ENCODE data around the gene CDIP1.

CDIP1 gene

DNA sequence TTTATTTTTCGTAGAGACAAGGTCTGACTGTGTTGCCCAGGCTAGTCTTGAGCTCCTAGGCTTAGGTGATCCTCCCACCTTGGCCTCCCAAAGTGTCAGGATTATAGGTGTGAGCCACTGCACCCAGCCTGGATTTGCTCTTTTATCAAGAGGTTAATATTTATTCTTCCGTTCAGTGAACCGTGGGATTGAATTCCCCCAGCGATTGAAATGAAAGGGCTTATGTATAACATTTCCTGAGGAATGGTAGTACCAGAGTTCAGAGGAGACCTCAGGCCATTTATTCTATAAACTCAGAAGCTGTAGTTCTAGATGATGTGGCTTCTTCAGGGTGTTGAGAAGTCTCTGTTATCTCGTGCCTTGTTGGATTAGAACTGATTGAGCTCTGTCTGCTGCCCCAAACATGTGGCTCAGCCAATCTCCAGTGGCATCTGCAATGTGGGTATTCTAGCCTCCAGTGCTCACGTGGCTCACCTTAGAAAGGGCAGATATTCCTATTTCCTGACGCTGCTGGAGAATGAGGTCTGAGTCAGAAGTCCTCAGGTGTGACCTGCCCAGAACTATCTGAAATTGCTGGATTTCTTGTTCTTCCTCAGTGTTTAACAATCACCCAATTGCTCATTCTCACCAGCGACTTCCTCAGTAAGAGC is 39.9 kb downstream of the CDIP1 start:
- TF ChIP-seq GATA2 (IDR thresholded peaks at IDR 0.05; ENCODE audit: low read depth, low read length) (no peak), GATA3 (IDR thresholded peaks at IDR 0.05; ENCODE audit: low read depth, low read length) (no peak)

DNA sequence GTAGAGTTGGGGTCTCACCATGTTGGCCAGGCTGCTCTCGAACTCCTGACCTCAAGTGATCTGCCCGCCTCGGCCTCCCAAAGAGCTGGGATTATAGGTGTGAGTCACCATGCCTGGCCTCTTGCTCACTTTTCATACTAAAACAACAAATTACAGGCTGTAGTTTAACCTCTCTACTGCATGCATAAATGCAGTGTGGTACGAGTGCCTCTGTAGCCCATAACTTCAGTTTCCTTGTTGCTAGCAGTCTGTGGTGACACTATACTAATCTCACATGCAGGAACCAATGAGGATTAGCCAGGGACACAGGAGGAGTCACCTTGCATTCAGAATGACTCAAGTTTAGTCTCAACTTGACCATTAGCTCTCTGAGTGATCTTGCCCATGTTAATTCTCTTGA is 42.3 kb downstream of the CDIP1 start:
- TF ChIP-seq GATA3 (IDR thresholded peaks at IDR 0.05; ENCODE audit: low read depth, low read length) (no peak), GATA2 (IDR thresholded peaks at IDR 0.05; ENCODE audit: low read depth, low read length) (no peak)

DNA sequence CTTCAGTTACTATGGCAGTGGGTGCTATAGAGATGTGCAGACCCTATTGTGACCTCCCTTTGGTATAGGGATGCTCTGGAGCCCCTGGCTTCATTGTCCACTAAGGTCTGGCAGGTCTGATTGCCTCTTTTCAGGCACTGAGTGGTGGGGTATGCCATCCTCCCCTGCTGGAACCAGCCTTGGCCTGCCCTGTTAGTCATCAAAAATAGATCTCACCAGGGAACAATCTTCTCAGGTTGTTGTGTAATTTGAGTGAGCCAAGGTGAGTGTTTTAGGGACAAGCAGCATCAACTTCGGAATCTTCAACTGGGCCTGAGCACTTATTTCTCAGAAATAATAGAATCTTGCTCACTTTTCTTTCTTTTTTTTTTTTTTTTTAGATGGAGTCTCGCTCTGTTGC is 42.8 kb downstream of the CDIP1 start:
- TF ChIP-seq GATA3 (IDR thresholded peaks at IDR 0.05; ENCODE audit: low read depth, low read length) (no peak), GATA2 (IDR thresholded peaks at IDR 0.05; ENCODE audit: low read depth, low read length) (no peak)

DNA sequence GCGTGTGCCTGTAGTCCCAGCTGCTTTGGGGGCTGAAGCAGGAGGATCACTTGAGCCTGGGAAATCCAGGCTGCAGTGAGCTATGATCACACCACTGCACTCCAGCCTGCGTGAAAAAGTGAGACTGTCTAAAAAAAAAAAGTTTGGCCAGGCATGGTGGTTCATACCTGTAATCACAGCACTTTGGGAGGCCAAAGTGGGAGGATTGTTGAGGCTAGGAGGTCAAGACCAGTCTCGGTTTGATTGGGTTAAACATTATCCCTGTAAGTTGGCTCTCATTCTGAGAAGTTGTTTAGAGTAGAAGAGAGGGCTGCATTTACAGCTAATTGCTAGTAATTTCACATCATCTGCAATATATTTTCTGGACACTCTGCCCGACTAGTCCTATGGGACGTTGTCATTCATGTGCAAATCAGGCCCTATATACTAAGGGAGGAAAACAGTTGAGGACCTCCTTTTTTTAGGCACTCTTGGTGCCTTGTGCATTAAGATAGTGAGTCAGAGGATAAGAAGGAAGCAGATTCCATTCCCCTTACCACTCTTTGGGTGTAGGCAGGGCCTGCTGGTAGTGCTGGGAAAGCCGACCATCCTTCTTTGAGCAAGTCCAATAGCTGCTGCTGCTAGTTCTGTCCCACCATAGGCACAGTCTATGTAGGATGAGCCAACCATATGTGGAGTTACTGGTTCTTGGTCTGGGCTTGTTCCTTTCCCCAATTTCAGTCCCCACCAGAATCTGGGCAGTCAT is 43.7 kb downstream of the CDIP1 start:
- TF ChIP-seq GATA2 (IDR thresholded peaks at IDR 0.05; ENCODE audit: low read depth, low read length) (no peak), GATA3 (IDR thresholded peaks at IDR 0.05; ENCODE audit: low read depth, low read length) (no peak)

DNA sequence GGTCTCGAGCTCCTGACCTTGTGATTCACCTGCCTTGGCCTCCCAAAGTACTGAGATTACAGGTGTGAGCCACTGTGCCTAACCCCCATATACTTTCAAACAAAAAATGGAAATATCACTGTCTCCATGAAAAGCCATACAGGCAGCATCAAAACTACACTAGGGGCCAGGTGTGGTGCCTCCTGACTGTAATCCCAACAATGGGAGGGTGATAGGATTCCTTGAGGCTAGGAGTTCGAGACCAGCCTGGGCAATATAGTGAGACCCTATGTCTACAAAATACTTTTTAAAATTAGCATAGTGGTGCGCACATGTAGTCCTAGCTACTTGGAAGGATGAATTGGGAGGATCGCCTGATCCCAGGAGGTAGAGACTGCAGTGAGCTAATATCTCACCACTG is 46.7 kb downstream of the CDIP1 start:
- no peak for TF ChIP-seq GATA3 (IDR thresholded peaks at IDR 0.05; ENCODE audit: low read depth, low read length)

DNA sequence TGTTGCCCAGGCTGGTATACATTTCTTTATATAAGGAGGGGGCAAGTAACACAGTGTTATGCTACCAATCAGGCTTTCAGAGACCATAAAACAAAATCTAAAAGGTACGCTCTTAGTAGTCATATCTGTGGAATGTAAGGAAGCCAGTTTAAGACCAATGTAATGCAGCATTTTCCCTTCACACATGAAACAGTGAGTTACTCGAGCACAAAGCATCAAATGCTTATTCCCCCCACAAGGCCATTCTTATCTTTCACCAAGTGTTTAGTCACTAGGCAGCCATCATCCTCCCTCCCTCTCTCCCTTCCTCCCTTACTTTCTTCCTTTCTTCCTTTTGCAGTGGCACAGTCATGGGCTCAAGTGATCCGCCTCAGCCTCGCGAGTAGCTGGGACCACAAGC is 49.5 kb downstream of the CDIP1 start:
- TF ChIP-seq GATA2 (IDR thresholded peaks at IDR 0.05; ENCODE audit: low read depth, low read length) (no peak), GATA3 (IDR thresholded peaks at IDR 0.05; ENCODE audit: low read depth, low read length) (no peak)

DNA sequence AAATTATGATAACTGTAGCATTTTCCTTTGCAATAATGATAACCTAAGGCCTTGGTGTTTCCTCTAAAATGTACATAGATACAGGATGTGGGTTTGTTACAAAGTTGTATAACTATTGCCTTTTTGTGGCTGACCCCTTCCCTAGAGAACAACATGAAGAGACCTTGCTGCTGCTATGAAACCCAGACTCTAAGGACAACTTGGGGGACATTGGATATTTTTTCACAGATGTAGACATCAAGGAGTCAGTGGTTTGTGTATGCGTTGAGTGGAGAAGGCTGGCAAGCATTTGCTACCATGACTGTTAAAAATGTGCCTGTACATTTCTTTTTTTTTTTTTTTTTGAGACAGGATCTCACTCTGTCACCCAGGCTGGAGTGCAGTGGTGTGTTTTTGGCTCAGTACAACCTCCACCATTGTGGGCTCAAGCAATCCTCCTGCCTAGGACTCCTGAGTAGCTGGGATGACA is 50.0 kb downstream of the CDIP1 start:
- TF ChIP-seq GATA2 (IDR thresholded peaks at IDR 0.05; ENCODE audit: low read depth, low read length): no peak
- TF ChIP-seq GATA3 (IDR thresholded peaks at IDR 0.05; ENCODE audit: low read depth, low read length): no peak

DNA sequence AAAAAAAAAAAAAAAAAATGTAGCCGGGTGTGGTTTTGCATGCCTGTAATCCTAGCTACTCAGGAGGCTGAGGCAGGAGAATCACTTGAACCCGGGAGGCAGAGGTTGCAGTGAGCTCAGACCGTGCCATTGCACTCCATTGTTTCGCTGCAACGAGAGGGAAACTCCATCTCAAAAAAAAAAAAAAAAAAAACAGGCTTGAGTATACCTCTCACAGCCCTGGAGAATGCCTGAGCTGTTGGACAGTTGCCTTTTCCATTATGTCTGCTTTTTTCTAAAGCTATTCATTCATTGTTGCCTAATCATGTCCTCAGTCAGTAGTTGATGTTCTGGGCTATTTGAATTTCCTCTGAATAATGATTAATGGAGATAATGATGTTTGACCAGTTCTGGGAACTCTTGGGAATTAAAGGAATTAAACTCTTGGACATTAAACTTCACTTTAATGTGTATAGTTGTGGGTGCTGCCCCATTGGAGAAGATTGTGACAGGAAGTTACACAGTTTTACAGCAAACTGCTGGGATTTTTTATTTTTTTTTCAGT is 50.5 kb downstream of the CDIP1 start:
- TF ChIP-seq GATA3 (IDR thresholded peaks at IDR 0.05; ENCODE audit: low read depth, low read length) (no peak), GATA2 (IDR thresholded peaks at IDR 0.05; ENCODE audit: low read depth, low read length) (no peak)

DNA sequence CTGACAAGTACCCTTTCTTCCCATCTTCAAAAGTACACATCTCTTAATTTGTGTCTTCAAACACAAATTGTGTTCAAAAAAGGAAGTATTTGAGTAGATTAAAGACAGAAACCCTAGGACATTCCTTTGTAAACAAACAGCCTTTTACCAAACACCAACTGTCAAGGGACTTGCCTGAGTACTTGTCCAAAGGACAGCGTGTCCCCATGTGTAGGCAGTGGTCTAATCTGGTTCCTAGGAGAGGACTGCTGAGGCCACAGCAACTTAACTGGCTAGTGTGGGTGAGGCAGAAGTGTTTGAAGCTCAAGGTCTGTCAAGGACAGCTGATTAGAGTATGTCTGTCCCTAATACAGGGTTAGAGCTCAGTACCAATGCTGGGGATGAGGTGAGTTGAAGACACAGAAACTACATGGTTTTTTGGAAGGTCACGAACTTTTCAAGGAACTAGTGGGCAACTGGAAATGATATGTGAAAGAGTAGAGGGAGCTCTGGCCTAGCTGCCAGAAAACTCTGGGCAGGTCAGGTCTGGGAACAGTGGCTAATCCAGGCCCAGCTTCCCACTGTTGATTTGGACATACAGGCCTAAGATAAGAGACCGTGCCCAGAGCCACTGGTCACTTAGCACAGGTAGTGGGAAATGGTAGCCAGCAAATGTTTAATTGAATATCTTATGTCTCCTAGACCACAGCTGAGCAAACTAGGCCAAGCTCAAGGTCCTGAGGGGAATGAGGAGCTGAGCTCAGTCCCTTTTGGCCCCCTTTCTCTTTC is 52.3 kb downstream of the CDIP1 start:
- no peak for TF ChIP-seq GATA3 (IDR thresholded peaks at IDR 0.05; ENCODE audit: low read depth, low read length)
- TF ChIP-seq GATA2 (IDR thresholded peaks at IDR 0.05; ENCODE audit: low read depth, low read length): no peak

DNA sequence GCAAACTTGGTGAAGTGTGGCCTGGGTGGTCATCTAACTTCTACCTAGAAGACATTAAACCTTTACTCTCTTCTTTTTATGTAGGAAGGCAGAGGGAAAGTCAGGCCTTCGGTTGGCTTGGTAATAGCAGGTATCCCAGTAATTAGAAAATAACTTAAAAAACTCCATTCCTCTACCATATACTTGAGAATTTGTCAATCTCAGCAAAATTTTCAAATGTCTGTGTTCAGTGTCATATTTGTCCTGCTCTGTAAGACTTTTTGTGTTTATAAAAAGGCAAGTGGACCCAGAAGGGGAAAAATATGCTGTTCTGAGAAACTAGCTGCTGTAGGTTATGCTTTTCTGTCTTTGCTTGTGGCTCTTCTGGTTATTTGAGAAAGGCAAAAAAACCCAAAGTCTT is 56.6 kb downstream of the CDIP1 start:
- TF ChIP-seq GATA2 (IDR thresholded peaks at IDR 0.05; ENCODE audit: low read depth, low read length) (no peak), GATA3 (IDR thresholded peaks at IDR 0.05; ENCODE audit: low read depth, low read length) (no peak)

DNA sequence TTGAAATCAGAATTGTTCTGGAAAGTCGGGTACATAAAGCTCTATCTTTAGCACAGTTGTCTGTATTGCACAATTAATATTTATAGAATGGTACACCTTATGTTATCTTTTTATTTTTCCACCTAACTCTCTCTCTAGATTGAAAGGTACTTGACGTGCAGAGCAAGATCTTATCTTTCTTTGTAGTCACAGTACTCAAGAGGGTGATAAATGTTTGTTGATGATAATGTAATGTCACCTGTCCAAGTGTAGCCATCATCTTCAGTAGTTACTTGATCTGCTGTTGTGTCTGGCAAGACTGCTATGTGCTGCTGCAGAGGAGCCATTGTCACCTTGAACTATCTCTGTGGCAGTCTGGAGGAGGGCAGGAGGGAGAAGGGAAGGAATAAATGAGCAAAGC is 57.0 kb downstream of the CDIP1 start:
- TF ChIP-seq GATA2 (IDR thresholded peaks at IDR 0.05; ENCODE audit: low read depth, low read length) (no peak), GATA3 (IDR thresholded peaks at IDR 0.05; ENCODE audit: low read depth, low read length) (no peak)

DNA sequence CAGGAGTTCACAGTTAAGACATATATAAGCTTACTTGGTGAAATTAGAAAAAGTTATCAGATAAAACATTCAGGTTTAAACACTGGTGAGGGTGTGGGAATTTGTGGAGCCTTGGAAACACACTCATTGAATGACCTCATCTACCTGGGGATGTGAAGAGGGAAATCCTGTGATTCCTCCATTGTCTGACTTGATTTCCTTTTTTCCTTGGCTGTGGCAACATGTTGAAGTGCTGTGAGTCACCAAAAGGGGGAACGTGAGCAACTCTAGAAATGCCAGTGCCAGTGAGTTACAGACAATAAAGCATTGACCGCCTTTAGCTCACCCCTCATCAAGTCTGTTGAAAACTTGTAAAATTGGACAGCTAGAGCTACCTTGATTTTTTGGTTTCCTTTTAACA is 60.6 kb downstream of the CDIP1 start:
- TF ChIP-seq GATA2 (IDR thresholded peaks at IDR 0.05; ENCODE audit: low read depth, low read length): no peak

DNA sequence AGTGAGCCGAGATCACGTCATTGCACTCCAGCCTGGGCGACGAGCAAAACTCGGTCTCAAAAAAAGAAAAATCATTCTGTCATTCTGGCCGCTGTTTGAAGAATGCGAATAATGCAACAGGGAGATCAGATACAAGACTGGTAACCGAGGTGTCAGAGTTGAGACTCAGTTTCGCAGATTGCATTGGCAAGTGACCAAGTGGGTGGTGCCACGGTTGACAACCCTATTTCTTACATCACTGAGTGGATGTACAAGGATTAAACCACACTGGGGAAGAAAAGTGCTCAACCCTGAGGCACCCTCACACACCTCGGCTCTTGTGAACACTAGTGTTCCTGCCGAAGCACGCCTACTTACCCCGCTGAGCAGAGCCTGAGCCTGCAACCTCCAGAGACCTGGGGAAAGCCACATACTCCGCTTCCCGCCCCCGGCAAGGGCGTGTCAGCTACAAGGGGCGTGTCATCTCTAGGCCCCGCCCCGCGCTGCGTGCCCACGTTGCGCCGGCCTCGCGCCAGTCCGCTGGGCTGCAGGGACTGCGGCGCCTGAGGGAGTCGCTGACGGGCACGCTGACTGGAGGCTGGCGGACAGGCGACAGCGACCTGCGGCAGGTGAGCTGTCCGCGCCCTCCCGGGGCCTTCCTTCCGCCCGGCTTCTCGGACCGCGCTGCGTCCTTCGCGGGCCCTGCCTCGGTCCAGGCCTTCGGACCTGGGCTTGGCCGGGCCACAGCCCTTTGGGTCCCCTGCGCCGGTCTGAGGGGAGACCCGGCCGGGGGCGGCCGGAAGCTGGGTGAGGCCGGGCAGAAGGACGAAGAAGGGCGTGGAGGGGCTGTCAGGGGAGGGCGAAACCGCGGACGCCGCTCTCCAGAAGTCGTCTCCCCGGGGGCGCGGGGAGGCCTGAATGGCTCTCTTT is 62.4 kb downstream of the CDIP1 start, which contains the start of gene HMOX2:
TSS of gene HMOX2 (plus strand) at position 519 of the 909 bp plus-strand sequence. CDS start 29,127 bp downstream, outside the sequence.
- TF ChIP-seq GATA3 (IDR thresholded peaks at IDR 0.05; ENCODE audit: low read depth, low read length): no peak
- TF ChIP-seq GATA2 (IDR thresholded peaks at IDR 0.05; ENCODE audit: low read depth, low read length): no peak

Measured in SH-SY5Y (cell line).